Measurements from ENCODE around the gene HGS.

HGS gene

GRCh38 chr17:81706757-81707624 lies 23.2 kb downstream of the HGS start:
- DNase-seq: no peak

GRCh38 chr17:81707725-81708646 lies 24.2 kb downstream of the HGS start:
- no peak for DNase-seq

- DNase-seq: no peak
Measured at GRCh38 chr17:81708739-81709185, 25.0 kb downstream of the HGS start.

- no peak for DNase-seq
Measured at GRCh38 chr17:81710514-81711308, 26.9 kb downstream of the HGS start.

- DNase-seq: peak; percentile 87
Measured at GRCh38 chr17:81711814-81712467, 28.1 kb downstream of the HGS start, which contains the start of gene SLC25A10. Gene SLC25A10, plus strand, starts transcription at chr17:81712284. Its CDS starts 143 bp downstream, at chr17:81712427.

GRCh38 chr17:81712468-81713003 lies 28.7 kb downstream of the HGS start:
- peak; percentile 48 for DNase-seq

- peak; percentile 23 for DNase-seq
Measured at GRCh38 chr17:81713004-81713555, 29.3 kb downstream of the HGS start.

- peak; percentile 18 for DNase-seq
Measured at GRCh38 chr17:81713556-81714411, 30.0 kb downstream of the HGS start.

- no peak for DNase-seq
Measured at GRCh38 chr17:81714412-81715106, 30.7 kb downstream of the HGS start.

- DNase-seq: no peak
Measured at GRCh38 chr17:81715107-81715871, 31.5 kb downstream of the HGS start.

- no peak for DNase-seq
Measured at GRCh38 chr17:81715872-81716673, 32.3 kb downstream of the HGS start.

GRCh38 chr17:81716674-81716996 lies 32.8 kb downstream of the HGS start:
- DNase-seq: no peak

GRCh38 chr17:81717049-81717765 lies 33.4 kb downstream of the HGS start:
- DNase-seq: no peak

- DNase-seq: no peak
Measured at GRCh38 chr17:81717766-81718089, 33.9 kb downstream of the HGS start.

- no peak for DNase-seq
Measured at GRCh38 chr17:81719410-81720266, 35.8 kb downstream of the HGS start.

GRCh38 chr17:81720267-81721071 lies 36.7 kb downstream of the HGS start:
- no peak for DNase-seq
